K562 (cell line): Measurements from ENCODE around the gene TBC1D1. TPM values are rescaled to one million over a fixed set of nuclear protein-coding genes. Genes with fewer than 3 reads are reported as not detected.

Source experiments
- ATAC-seq: fragments of 200-7000 bp; cut with Tn5 transposase; 3 replicates; pipeline ENCODE4 v1.9.1; 2020; ENCODE audit warnings: moderate library complexity
- BruUV-seq: library from RNA; stranded (reverse); fragments of 400-500 nt; replicated peaks from 2 replicates; lab custom pipeline; 2021; lab: Mats Ljungman, UMichigan
- CTCF ChIA-PET: fragments of 300-600 bp; formaldehyde crosslinking; extraction: SDS; loops from one replicate; lab custom pipeline; 2021; ENCODE audit warnings: low intra/inter-chr PET ratio; lab: Yijun Ruan, JAX
- POLR2A ChIA-PET: fragments of 300-600, 350-650 bp; sonication (Branson Sonifier 250); formaldehyde crosslinking; extraction: SDS; loops from one replicate; lab custom pipeline; 2021; ENCODE audit warnings: antibody characterized with exemption, inconsistent platforms; lab: Yijun Ruan, JAX
- DNase-seq, 4 experiments: peaks; one replicate each; pipeline versions ENCODE4 v3.0.0 to v3.0.0-alpha.2; 2011 to 2018; ENCODE audit warnings: low spot score in 3 of 4, mixed read lengths in 3 of 4; ENCODE audit errors: extremely low read depth in 1 of 4
- FAIRE-seq: peaks from 2 replicates; lab custom pipeline; 2011; peaks lifted over from hg19 to GRCh38; lab: Jason Lieb, UNC
- H2AFZ ChIP-seq: 2 replicates; pipeline ENCODE4 v1.6.0; 2011; ENCODE audit warnings: low read depth, low read length, control low read depth, inconsistent platforms
- H3K27ac ChIP-seq: fragments of 200-600 bp; 3 replicates; pipeline ENCODE4 v1.8.0; 2011; ENCODE audit warnings: low read depth, mild to moderate bottlenecking, control low read depth, inconsistent platforms, low read length, moderate library complexity, mixed read lengths; ENCODE audit errors: extremely low read depth
- H3K27me3 ChIP-seq, 2 experiments: fragments of 300-600 bp in 1 of 2; 2 replicates in 1 of 2; 3 replicates in 1 of 2; pipeline versions ENCODE4 v1.6.0 to v1.8.0; 2011; ENCODE audit warnings: inconsistent platforms in 2 of 2, low read length in 2 of 2, mild to moderate bottlenecking in 1 of 2, mixed read lengths in 1 of 2, moderate library complexity in 1 of 2; ENCODE audit not compliant: control insufficient read depth in 2 of 2, insufficient read depth in 2 of 2
- H3K36me3 ChIP-seq: fragments of 300-600 bp; 3 replicates; pipeline ENCODE4 v1.8.0; 2011; ENCODE audit warnings: mild to moderate bottlenecking, low read length, inconsistent platforms; ENCODE audit not compliant: control insufficient read depth, insufficient read depth
- H3K4me1 ChIP-seq, 2 experiments: fragments of 200-600 bp in 1 of 2; replicated peaks in 1 of 2; 2 replicates in 1 of 2; 3 replicates in 1 of 2; pipeline versions ENCODE4 v1.5.1 to v1.8.0; 2011; ENCODE audit warnings: inconsistent platforms in 2 of 2, low read length in 2 of 2, mild to moderate bottlenecking in 1 of 2, mixed read lengths in 1 of 2, moderate library complexity in 1 of 2; ENCODE audit not compliant: control insufficient read depth in 2 of 2, insufficient read depth in 2 of 2
- H3K4me2 ChIP-seq: 2 replicates; pipeline ENCODE4 v1.6.1; 2011; ENCODE audit warnings: low read length, control low read depth, inconsistent platforms, mixed read lengths; ENCODE audit not compliant: insufficient read depth
- H3K4me3 ChIP-seq: fragments of 200-600 bp; sonication (generic), shearing (Covaris generic); 2 replicates; pipeline ENCODE4 v1.5.1; 2016; ENCODE audit warnings: control low read depth, inconsistent platforms
- H3K79me2 ChIP-seq: fragments of 200-600 bp; 3 replicates; pipeline ENCODE4 v1.8.0; 2011; ENCODE audit warnings: low read length, inconsistent platforms; ENCODE audit not compliant: control insufficient read depth, insufficient read depth
- H3K9ac ChIP-seq, 2 experiments: 2 replicates each; pipeline versions ENCODE4 v1.6.0 to v1.6.1; 2011; ENCODE audit warnings: low read depth in 2 of 2, low read length in 2 of 2, control low read depth in 1 of 2, inconsistent platforms in 1 of 2, mild to moderate bottlenecking in 1 of 2, mixed read lengths in 1 of 2; ENCODE audit not compliant: insufficient read depth in 1 of 2
- H3K9me1 ChIP-seq: one replicate; pipeline ENCODE4 v1.6.0; 2011; ENCODE audit warnings: inconsistent platforms, mild to moderate bottlenecking, low read length, moderate library complexity; ENCODE audit not compliant: control insufficient read depth, insufficient read depth
- H3K9me3 ChIP-seq: replicated peaks from 2 replicates; pipeline ENCODE4 v1.5.1; 2011; ENCODE audit warnings: low read depth, low read length, inconsistent platforms; ENCODE audit not compliant: control insufficient read depth, insufficient read depth
- H4K20me1 ChIP-seq: replicated peaks from 2 replicates; pipeline ENCODE4 v1.6.1; 2011; ENCODE audit warnings: low read length, inconsistent platforms, mixed read lengths; ENCODE audit not compliant: control insufficient read depth, insufficient read depth
- CHCHD3 ChIP-seq: fragments of 250-450 bp; sonication (Bioruptor Pico); IDR thresholded peaks from 2 replicates; pipeline ENCODE4 v2.1.2; 2022; ENCODE audit warnings: mild to moderate bottlenecking
- HDAC3 ChIP-seq: fragments of 450-650 bp; IDR thresholded peaks from 2 replicates; pipeline ENCODE4 v1.6.1; 2018; ENCODE audit warnings: borderline replicate concordance, mild to moderate bottlenecking, moderate library complexity; ENCODE audit not compliant: partially characterized antibody
- MXD1 ChIP-seq: fragments of 250-450 bp; sonication (Bioruptor Pico); IDR thresholded peaks from 2 replicates; pipeline ENCODE4 v1.8.0; 2021; ENCODE audit warnings: borderline replicate concordance, mild to moderate bottlenecking, moderate library complexity; ENCODE audit not compliant: poor library complexity, severe bottlenecking
- NCOR1 ChIP-seq: fragments of 450-650 bp; IDR thresholded peaks from 2 replicates; pipeline ENCODE4 v1.6.1; 2016; ENCODE audit warnings: mild to moderate bottlenecking, moderate library complexity
- POLR3G ChIP-seq: IDR thresholded peaks from 2 replicates; pipeline ENCODE4 v1.6.1; 2011; ENCODE audit not compliant: insufficient read length, insufficient replicate concordance; ENCODE audit errors: extremely low read depth
- REST ChIP-seq, 2 experiments: fragments of 450-650 bp; formaldehyde crosslinking in 1 of 2; IDR thresholded peaks; 2 replicates each; pipeline versions ENCODE4 v1.4.0 to v1.6.1; 2014 to 2020; ENCODE audit warnings: mild to moderate bottlenecking in 2 of 2, borderline replicate concordance in 1 of 2, low read depth in 1 of 2
- WGBS: fragments of 100-300 bp; shearing (Covaris generic); methylation state at CpG from one replicate; pipeline ENCODE4 v1.1.6; 2016; ENCODE audit warnings: low coverage, mixed read lengths; ENCODE audit not compliant: insufficient coverage; ENCODE audit errors: missing lambda C conversion rate; 5-methylcytosine and 5-hydroxymethylcytosine counted together
- in situ Hi-C: fragments of 300-500 bp; cut with MboI; formaldehyde crosslinking; loops from 4 replicates; pipeline ENCODE4 v1.15.0; 2018; ENCODE audit warnings: inconsistent platforms, mixed read lengths
- intact Hi-C: fragments of 100-400 bp; cut with micrococcal nuclease; formaldehyde crosslinking; loops from 2 replicates; pipeline ENCODE4 v1.14.2; 2022
- polyA plus RNA-seq, 8 experiments: library from polyadenylated mRNA; depleted of rRNA in 4 of 8; stranded (reverse) in 5 of 8; unstranded in 3 of 8; fragments of >200 nt; fragmentation: Nextera tagmentation in 2 of 8; fragmentation: Illumina TruSeq in 1 of 8; extraction: Ambion mirVana in 2 of 8; extraction: Trizol in 1 of 8; gene quantifications; 2 replicates each; pipeline versions ENCODE4 v1.2.1 to v1.2.3, GENCODE V29; 2011 to 2014; ENCODE audit warnings: inconsistent platforms in 1 of 8, missing spikeins in 1 of 8
- total RNA-seq, 7 experiments: library from RNA; depleted of rRNA in 6 of 7; stranded (reverse); fragments of >200 nt in 6 of 7; fragmentation: Illumina TruSeq in 2 of 7; extraction: Trizol in 2 of 7; gene quantifications; 2 replicates each; pipeline versions ENCODE4 v1.2.1 to v1.2.3, GENCODE V29; 2011 to 2021; ENCODE audit warnings: low replicate concordance in 1 of 7

TBC1D1 gene
- total and polyA plus RNA-seq, 9 of the 15 experiments (the other 6 are each of a cell fraction or from before 2014, with no cell fraction given), result 0.59 to 14.2 (median 8.8) TPM

- TF ChIP-seq MXD1 (CRISPR knock-in tag), result no peak
- TF ChIP-seq NCOR1, result no peak
Measured at GRCh38 chr4:38091636-38092035, 200.8 kb downstream of the TBC1D1 start (continued).

GRCh38 chr4:38092701-38093100 lies 201.8 kb downstream of the TBC1D1 start:
- POLR2A ChIA-PET, result no interaction called here
- no peak for FAIRE-seq

More at GRCh38 chr4:38092701-38093100, 201.8 kb downstream of the TBC1D1 start:
- intact Hi-C loops, result no loop called here
- Histone ChIP-seq H3K4me1 (no peaks in the 10 kb centered on the region; a peak in 1 of 5 replicates), H3K9me3 (no peaks in the 10 kb centered on the region), H4K20me1 (0 out of 2 replicates have a peak, but pooled peaks cover 3% of the 10 kb centered on the region), H2AFZ (no peak overlapping the region), H3K4me2 (no peak overlapping the region), H3K27ac (no peak overlapping the region), H3K9me1 (no peaks in the 10 kb centered on the region), H3K4me3 (no peak overlapping the region), H3K9ac (no peak overlapping the region), H3K79me2 (no peaks in the 10 kb centered on the region), H3K36me3 (no peaks in the 10 kb centered on the region), H3K27me3 (peaks cover 0 to 2% of the 10 kb centered on the region in 2 experiments; a peak in 1 of 5 replicates)
- no TSS peak for BruUV-seq
- DNase-seq, result no peak
- no peak for TF ChIP-seq POLR3G
- TF ChIP-seq CHCHD3 (CRISPR knock-in tag), result no peak
- TF ChIP-seq HDAC3, result no peak
- TF ChIP-seq REST (IDR thresholded peaks at IDR 0.05; ENCODE audit: borderline replicate concordance), result no peak
- no peak for TF ChIP-seq REST (CRISPR knock-in tag; IDR thresholded peaks at IDR 0.05; ENCODE audit: low read depth)
- in situ Hi-C loops, result no loop called here
- ATAC-seq, result no peak
- WGBS, result 3% methylated on average over 3 of the region's 3 CpGs
- CTCF ChIA-PET, result no interaction called here
